ENCODE data around the gene TKTL1.
A peak's percentile ranks its signal among the peaks of the same experiment; 100 is the strongest.
"Not testable (repeated sequence)": the region's sequence is repeated elsewhere in the genome, so short reads cannot be mapped to it uniquely, and the experiment has no call there.

TKTL1 gene

DNA sequence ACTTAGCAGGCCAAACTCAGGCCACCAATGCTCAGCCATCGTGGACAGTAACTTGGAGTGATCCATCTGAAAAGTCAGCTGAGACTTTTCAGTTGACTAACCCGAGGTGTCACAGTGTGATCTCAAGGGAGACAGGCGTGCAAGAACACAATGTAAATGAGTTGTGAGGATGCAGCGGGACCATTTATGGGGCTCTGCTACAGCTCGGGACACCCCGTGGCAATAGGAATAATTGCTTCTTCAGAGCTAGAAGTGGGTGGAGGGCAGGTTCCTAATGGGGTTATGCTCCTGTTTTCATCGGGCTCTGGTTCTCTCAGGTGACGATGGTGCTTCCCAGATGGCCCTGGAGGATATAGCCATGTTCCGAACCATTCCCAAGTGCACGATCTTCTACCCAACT, 27.3 kb downstream of the TKTL1 start:
- ATAC-seq (no peak), DNase-seq (ENCODE audit: low spot score in 2 of 2) (no peak)
- peaks cover 45% of the 10 kb centered on the region for H3K4me1 Mint-ChIP-seq
- no peaks in the 10 kb centered on the region for H3K9me3 Mint-ChIP-seq
- no peaks in the 10 kb centered on the region for H3K36me3 Mint-ChIP-seq
- no peak overlapping the region for H3K27ac Mint-ChIP-seq
- no peak overlapping the region for H3K4me3 Mint-ChIP-seq

DNA sequence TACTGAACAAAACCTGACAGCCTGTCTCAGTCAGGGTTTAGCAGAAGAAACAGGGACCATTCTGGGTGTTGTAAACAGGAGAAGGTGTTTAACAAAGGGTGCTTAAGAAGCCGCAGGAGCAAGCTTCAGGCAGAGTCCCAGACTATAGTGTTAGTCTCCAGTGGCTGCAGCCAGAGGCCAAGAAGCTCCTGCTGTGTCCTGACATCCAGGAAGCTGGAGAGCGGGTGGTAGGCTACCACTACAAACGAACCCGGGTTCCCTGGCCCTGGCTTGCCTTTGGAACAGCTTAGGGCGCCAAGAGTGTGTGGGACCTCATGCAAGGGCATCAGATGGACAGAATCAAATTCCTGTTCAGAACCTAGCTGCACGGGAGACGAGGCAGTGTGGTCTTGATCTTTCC, 27.9 kb downstream of the TKTL1 start:
- DNase-seq (ENCODE audit: low spot score in 2 of 2) (no peak), ATAC-seq (no peak)
- Mint-ChIP-seq H3K4me1 (peaks cover 46% of the 10 kb centered on the region), H3K4me3 (no peak overlapping the region), H3K27ac (no peak overlapping the region), H3K9me3 (no peaks in the 10 kb centered on the region), H3K36me3 (no peaks in the 10 kb centered on the region)

DNA sequence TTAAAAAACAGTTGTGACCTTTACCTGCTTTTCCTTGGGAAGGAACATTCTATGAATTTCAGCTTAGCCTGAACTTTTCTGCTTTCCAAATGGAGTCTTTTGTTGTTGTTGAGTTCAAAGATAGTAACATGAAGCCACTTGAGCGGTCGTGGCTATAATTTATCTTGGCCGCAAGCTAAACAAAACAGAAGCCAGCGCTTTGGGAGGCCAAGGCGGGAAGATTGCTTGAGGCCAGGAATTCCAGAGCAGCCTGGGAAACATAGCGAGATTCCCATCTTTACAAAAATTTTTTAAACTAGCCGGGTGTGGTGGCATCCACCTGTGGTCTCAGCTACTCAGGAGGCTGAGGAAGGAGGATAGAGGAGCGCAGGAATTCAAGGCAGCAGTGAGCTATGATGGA, 29.9 kb downstream of the TKTL1 start:
- Mint-ChIP-seq H3K4me1 (peaks cover 38% of the 10 kb centered on the region), H3K36me3 (no peaks in the 10 kb centered on the region), H3K4me3 (no peak overlapping the region), H3K27ac (peak overlapping the region; percentile 29), H3K9me3 (no peaks in the 10 kb centered on the region)
- DNase-seq (ENCODE audit: low spot score in 2 of 2), result no peak
- no peak for ATAC-seq

DNA sequence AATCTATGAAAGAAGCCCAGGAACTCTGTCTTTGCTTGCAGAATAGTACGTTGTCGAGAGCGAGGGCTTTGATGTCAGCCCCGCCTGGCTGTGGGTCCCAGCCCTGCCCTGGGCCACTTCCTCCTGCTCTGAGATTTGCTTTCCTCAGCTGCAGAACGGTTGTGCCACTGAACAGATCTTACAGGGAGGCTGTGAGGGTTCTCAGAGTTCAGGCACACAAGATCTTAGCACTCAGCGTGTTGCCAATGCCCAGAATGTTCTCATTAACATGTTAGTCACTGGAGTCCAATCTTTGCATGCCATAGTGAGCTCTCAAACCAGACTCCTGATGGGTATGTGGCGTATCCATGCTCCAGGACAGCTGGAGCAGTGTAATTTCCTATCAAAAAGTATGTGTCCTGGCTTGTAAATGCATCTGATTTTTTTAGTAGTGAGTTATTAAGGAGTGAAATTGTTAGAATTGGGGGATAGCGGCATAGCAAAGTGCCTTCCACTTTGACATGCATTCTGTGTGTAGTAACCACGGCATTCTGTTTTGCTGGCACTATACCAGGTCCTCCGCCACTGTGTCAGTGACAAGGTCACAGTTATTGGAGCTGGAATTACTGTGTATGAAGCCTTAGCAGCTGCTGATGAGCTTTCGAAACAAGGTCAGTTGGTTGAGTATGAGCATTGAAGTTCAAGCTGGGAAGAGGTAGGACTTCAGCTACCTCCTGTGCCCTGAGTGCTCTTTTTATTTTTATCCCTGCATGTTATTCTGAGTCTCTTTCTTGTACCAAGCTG, 31.6 kb downstream of the TKTL1 start:
- DNase-seq (ENCODE audit: low spot score in 2 of 2) (no peak), ATAC-seq (peak; percentile 76)
- H3K36me3 Mint-ChIP-seq, result no peaks in the 10 kb centered on the region
- no peaks in the 10 kb centered on the region for H3K9me3 Mint-ChIP-seq
- H3K4me1 Mint-ChIP-seq, result peaks cover 26% of the 10 kb centered on the region
- H3K4me3 Mint-ChIP-seq, result peak overlapping the region; percentile 40
- peak overlapping the region; percentile 68 for H3K27ac Mint-ChIP-seq

DNA sequence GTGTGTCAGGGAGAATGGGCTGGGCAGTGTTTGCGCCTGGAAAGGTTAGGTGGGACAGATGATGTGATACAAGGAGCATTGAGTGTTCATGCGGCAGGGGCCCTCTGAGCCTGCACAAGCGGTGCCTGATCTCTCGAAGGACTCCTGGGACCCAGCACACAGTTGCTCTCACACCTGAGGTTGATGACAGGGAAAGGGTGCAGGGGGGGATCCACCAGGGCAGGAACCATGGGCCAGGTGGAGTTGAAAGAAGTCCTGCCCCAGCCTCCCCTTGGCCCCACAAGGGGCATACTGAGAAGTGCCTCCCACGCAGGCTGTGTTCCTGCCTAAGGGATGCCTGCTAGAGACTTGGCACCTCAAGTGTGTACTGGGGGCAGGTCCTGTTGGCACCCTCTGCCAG, 33.1 kb downstream of the TKTL1 start:
- DNase-seq (ENCODE audit: low spot score in 2 of 2) (no peak), ATAC-seq (no peak)
- Mint-ChIP-seq H3K27ac (no peak overlapping the region), H3K36me3 (no peaks in the 10 kb centered on the region), H3K9me3 (no peaks in the 10 kb centered on the region), H3K4me1 (peaks cover 29% of the 10 kb centered on the region), H3K4me3 (no peak overlapping the region)

DNA sequence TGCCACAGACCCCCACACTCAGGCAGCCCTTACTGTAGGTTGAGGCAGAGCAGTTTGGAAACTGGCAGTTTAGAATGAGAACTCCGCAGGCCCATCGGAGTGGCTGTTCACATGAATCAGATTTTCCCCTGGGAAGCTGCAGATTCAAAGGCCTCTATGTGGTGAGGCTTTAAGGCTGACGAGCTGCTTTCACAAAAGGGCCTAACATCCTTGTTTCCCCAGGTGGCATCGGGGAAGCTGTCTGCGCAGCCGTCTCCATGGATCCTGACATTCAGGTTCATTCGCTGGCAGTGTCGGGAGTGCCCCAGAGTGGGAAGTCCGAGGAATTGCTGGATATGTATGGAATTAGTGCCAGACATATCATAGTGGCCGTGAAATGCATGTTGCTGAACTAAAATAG, 33.7 kb downstream of the TKTL1 start:
- no peaks in the 10 kb centered on the region for H3K36me3 Mint-ChIP-seq
- ATAC-seq (no peak), DNase-seq (ENCODE audit: low spot score in 2 of 2) (no peak)
- H3K4me1 Mint-ChIP-seq, result peaks cover 35% of the 10 kb centered on the region
- no peaks in the 10 kb centered on the region for H3K9me3 Mint-ChIP-seq
- H3K27ac Mint-ChIP-seq, result no peak overlapping the region
- no peak overlapping the region for H3K4me3 Mint-ChIP-seq

DNA sequence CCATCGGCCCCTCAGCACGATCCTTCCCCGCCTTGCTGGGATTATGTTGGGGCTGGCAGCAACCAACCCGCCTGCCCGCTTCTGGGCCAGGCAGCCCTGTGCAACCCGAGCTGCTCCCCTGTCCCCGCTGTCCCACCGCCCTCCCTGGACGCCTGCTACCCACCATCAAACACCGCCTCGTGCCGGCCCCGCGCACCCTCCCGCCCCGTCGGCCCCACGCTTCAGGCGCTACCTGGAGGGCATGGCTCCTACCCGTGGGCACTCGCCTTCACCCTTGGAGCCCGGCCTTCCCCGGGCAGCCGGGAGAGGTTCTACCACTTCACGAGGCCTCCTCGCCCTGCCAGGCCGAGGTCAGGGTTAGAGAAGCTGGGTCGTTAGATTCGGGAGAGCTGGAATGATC, 37.0 kb downstream of the TKTL1 start:
- Mint-ChIP-seq H3K9me3 (no peaks in the 10 kb centered on the region), H3K27ac (no peak overlapping the region), H3K4me3 (no peak overlapping the region), H3K36me3 (no peaks in the 10 kb centered on the region), H3K4me1 (peaks cover 27% of the 10 kb centered on the region)
- ATAC-seq, result no peak
- DNase-seq (ENCODE audit: low spot score in 2 of 2), result no peak

DNA sequence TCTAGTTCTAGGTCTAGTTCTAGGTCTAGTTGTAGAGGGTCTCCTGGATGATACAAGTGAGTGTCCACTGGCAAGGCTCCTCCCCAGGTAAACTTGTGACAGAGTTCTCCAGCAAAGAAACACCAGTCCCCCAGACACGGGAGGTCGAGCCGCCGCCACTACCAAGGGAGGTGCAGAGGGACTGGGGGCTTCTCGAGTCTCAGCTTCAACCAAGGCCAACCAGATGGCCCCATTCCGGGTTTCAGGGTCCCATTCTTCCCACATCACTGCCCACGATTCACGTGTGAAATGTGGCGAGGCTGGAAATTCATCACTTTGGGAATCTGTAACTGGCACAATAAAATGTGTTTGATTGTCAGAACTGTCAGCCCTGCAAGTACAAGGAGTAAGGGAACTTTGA, 37.5 kb downstream of the TKTL1 start:
- no peak overlapping the region for H3K4me3 Mint-ChIP-seq
- no peak for DNase-seq (ENCODE audit: low spot score in 2 of 2)
- H3K9me3 Mint-ChIP-seq, result no peaks in the 10 kb centered on the region
- H3K4me1 Mint-ChIP-seq, result peaks cover 22% of the 10 kb centered on the region
- no peak overlapping the region for H3K27ac Mint-ChIP-seq
- no peak for ATAC-seq
- no peaks in the 10 kb centered on the region for H3K36me3 Mint-ChIP-seq

DNA sequence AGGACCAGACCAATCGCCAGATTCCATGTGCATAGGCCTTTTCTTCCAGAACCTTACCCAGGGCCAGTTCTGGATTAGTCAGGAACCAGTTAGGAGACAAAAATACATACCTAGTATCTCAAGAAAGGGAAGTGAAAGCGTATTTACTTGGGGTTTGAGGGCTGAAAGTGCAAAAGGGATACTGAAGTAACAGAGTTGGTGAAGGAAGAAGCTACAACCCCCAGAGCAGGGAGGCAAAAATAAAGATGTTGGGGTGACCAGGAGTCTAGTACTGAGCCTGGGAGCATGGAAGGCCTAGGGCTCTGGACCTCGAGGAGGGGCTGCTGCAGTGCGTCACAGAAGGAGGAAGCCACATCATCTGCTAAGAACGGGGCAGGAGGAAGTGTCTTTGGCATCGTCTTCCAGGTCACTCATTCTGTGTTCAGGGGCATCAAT, 38.3 kb downstream of the TKTL1 start:
- ATAC-seq, result peak; percentile 51

DNA sequence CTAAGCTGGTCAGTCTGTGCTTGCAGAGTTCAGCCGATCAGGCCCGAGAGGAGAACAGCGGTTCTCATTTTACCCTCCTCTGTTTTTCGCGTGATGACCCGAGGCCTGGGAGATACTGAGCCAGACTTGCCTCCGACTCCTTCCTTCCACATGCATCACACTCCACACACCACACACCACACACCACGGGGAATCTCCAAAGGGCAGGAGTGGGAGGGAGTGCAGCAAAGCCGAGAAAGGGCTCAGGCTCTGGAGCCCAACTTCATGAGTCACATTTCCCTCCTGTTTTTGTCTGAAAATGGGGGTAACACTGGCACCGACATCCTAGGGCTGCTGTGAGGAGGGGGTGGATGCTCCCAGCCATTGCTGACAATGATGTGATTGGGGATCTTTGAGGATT, 38.9 kb downstream of the TKTL1 start:
- ATAC-seq (peak; percentile 63), DNase-seq (ENCODE audit: low spot score in 2 of 2) (no peak)
- peaks cover 22% of the 10 kb centered on the region for H3K4me1 Mint-ChIP-seq
- H3K4me3 Mint-ChIP-seq, result peak overlapping the region; percentile 43
- H3K9me3 Mint-ChIP-seq, result no peaks in the 10 kb centered on the region
- peak overlapping the region; percentile 85 for H3K27ac Mint-ChIP-seq
- no peaks in the 10 kb centered on the region for H3K36me3 Mint-ChIP-seq

More for the DNA sequence above, 38.3 kb downstream of the TKTL1 start:
- peak overlapping the region; percentile 85 for H3K27ac Mint-ChIP-seq
- H3K9me3 Mint-ChIP-seq, result no peaks in the 10 kb centered on the region
- no peaks in the 10 kb centered on the region for H3K36me3 Mint-ChIP-seq
- H3K4me1 Mint-ChIP-seq, result peaks cover 22% of the 10 kb centered on the region
- DNase-seq (ENCODE audit: low spot score in 2 of 2), result no peak
- peak overlapping the region; percentile 43 for H3K4me3 Mint-ChIP-seq

DNA sequence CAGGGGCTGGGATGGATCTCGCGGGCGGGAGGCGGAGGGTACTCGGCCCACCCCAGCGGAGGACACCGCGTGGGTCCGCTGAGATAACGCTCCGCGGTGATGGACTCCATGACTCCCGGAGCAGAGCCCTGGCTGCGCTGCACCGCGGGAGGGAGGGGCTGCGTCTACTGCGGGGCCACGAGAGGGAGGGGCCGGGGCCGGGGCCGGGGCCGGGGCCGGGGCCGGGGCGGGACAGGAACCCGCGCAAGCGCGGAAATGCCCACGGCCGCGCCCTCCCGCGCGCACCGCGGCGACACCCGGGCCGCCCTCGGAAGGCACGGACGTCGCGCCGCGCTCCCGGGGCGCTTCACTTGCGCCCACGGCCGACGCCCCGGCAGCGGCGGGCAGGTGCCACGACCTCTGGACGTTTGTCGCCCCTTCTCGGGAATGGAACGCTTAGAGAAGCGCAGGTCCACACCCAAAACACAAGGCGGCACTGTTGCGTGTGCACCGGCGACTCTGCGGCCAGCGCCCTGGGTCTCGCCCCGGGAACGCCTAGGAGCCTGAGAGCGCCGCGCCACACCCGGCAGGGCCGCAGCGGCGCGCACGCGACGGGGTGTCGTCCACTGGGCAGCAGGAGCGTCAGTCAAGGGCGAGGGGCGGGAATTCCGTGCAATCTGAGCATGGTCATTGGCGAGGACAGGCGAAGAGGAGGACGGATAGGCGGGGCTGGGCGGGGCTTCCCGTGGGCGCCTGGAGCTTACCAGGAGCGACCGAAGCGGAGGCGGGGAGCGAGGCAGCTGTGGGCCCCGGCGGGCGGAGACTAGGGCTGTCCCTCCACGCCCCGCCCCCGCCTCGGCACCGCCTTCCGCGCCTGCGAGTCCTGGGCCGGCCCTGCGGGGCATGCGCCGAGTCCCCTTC, 46.1 kb downstream of the TKTL1 start:
- H3K27ac Mint-ChIP-seq; DNase-seq (ENCODE audit: low spot score in 2 of 2); H3K4me3 Mint-ChIP-seq; H3K4me1 Mint-ChIP-seq; H3K36me3 Mint-ChIP-seq; H3K9me3 Mint-ChIP-seq: not testable (repeated sequence)
- ATAC-seq, result peak; percentile 76

DNA sequence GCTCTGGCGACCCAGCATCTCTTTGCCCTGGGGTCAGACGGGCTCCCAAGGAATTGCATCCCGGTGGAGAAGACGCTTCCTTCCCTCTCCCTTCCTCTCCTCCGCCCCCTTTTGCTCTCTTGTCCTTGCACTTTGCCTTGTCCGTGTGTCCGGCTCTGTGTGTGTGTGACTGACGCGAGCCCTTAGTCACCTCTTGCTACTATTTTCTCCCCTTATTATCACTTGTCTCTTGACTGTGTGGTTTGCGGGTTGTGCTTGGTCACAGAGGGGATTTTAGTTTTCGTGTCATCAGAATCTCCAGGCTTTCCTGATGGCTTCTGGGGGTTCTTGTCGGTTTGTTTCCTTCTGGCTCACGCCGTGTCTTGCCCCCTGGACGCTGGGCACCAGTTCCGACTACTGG, 47.5 kb downstream of the TKTL1 start:
- not testable (repeated sequence) for H3K9me3 Mint-ChIP-seq
- ATAC-seq, result peak; percentile 46

DNA sequence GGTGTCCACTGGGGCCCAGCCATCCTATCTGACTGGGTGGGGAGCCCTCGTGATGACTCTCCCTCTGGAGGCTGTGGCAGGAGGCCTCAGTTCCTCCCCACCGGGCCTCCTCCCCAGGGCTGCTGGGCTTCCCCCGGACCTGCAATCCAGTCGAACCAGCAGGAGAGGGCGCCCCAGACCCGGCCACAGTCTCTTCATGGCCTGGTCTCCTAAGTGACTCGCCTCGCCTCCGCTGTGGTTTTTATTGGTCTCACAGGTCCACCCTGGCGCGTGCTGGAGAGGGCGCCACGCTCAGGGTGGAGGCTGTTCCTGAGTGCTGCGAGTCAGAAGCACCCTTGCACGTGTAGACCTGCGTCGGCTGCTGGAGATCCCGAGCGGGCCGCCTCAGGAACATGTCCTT, 48.0 kb downstream of the TKTL1 start:
- peaks cover 18% of the 10 kb centered on the region for H3K36me3 Mint-ChIP-seq
- H3K4me3 Mint-ChIP-seq; H3K4me1 Mint-ChIP-seq; DNase-seq (ENCODE audit: low spot score in 2 of 2); H3K9me3 Mint-ChIP-seq; H3K27ac Mint-ChIP-seq: not testable (repeated sequence)
- ATAC-seq, result peak; percentile 59

More for the DNA sequence above, 47.5 kb downstream of the TKTL1 start:
- peaks cover 13% of the 10 kb centered on the region for H3K36me3 Mint-ChIP-seq
- H3K4me3 Mint-ChIP-seq; H3K27ac Mint-ChIP-seq; H3K4me1 Mint-ChIP-seq; DNase-seq (ENCODE audit: low spot score in 2 of 2): not testable (repeated sequence)

DNA sequence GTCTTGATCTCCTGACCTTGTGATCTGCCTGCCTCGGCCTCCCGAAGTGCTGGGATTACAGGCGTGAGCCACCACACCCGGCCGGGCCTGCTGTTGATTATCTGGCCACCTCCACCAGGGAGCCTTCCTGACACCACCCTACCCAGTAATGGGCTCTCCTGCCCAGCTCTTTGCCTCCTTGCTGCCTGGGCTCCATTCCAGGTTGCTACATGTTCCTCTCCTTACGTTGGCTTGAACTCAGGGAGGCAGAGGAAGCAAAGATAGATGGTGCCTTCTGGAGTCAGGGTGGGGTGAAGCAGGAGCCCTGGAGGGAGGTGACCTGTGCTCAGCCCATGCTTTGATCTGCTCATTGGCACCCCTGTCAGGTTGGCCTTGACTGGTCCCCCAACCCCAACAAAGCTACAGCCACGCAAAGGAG, 52.5 kb downstream of the TKTL1 start:
- Mint-ChIP-seq H3K4me1 (peaks cover 26% of the 10 kb centered on the region), H3K4me3 (peak overlapping the region; percentile 56)
- DNase-seq (ENCODE audit: low spot score in 2 of 2), result no peak

DNA sequence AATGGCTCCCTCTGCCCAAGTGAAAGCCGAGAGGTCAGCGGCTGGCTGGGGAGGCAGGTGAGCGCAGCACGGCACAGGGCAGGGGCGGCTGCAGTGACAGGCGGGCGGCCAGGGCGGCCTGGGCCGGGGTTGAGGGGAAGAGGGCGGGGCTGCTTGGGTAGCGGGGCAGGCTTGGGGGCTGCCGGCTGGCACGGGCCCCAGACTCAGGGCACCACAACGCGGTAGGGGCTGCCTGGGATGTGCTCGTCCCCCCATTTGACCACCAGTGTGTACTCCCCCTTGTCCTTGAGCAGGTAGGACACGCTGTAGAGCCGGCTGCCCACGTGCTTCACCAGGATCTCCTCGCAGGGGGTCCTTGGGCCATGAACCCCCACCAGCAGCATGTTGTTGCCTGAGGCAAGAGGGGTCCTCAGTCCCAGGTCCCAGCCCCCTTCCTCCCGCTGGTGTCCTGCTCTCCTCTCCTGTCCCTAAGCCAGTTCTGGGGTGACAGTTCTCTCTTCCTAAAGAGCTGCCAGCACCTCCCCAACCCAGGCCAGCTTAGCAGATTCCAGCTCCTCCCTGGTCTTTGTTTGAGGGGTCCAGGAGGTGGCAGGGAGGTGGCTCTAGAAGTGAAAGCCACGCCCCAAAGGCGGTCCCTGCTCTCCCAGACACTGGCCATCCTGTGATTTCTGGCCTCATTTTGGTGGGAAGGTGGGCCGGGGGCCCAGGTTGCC, 53.2 kb downstream of the TKTL1 start:
- peaks cover 70% of the 10 kb centered on the region for H3K36me3 Mint-ChIP-seq
- H3K4me3 Mint-ChIP-seq, result peak overlapping the region; percentile 11
- DNase-seq (ENCODE audit: low spot score in 2 of 2) (no peak), ATAC-seq (no peak)
- H3K9me3 Mint-ChIP-seq, result no peaks in the 10 kb centered on the region
- H3K4me1 Mint-ChIP-seq, result peaks cover 33% of the 10 kb centered on the region
- peak overlapping the region; percentile 92 for H3K27ac Mint-ChIP-seq

More for the DNA sequence above, 52.5 kb downstream of the TKTL1 start:
- peaks cover 63% of the 10 kb centered on the region for H3K36me3 Mint-ChIP-seq
- peak overlapping the region; percentile 92 for H3K27ac Mint-ChIP-seq
- ATAC-seq, result no peak
- no peaks in the 10 kb centered on the region for H3K9me3 Mint-ChIP-seq

Measured in stimulated activated effector memory CD8-positive, alpha-beta T cell treated with anti-CD3 and anti-CD28 coated beads, Interleukin-12 subunit alpha, Interleukin-12 subunit beta, amount 100 ng/mL, for 72 hours (primary cell).